Measurements from ENCODE around the gene PKP1.
A peak's percentile ranks its signal among the peaks of the same experiment; 100 is the strongest.
"Not testable (repeated sequence)": the region's sequence is repeated elsewhere in the genome, so short reads cannot be mapped to it uniquely, and the experiment has no call there.

Gene PKP1, protein sequence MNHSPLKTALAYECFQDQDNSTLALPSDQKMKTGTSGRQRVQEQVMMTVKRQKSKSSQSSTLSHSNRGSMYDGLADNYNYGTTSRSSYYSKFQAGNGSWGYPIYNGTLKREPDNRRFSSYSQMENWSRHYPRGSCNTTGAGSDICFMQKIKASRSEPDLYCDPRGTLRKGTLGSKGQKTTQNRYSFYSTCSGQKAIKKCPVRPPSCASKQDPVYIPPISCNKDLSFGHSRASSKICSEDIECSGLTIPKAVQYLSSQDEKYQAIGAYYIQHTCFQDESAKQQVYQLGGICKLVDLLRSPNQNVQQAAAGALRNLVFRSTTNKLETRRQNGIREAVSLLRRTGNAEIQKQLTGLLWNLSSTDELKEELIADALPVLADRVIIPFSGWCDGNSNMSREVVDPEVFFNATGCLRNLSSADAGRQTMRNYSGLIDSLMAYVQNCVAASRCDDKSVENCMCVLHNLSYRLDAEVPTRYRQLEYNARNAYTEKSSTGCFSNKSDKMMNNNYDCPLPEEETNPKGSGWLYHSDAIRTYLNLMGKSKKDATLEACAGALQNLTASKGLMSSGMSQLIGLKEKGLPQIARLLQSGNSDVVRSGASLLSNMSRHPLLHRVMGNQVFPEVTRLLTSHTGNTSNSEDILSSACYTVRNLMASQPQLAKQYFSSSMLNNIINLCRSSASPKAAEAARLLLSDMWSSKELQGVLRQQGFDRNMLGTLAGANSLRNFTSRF

DNA sequence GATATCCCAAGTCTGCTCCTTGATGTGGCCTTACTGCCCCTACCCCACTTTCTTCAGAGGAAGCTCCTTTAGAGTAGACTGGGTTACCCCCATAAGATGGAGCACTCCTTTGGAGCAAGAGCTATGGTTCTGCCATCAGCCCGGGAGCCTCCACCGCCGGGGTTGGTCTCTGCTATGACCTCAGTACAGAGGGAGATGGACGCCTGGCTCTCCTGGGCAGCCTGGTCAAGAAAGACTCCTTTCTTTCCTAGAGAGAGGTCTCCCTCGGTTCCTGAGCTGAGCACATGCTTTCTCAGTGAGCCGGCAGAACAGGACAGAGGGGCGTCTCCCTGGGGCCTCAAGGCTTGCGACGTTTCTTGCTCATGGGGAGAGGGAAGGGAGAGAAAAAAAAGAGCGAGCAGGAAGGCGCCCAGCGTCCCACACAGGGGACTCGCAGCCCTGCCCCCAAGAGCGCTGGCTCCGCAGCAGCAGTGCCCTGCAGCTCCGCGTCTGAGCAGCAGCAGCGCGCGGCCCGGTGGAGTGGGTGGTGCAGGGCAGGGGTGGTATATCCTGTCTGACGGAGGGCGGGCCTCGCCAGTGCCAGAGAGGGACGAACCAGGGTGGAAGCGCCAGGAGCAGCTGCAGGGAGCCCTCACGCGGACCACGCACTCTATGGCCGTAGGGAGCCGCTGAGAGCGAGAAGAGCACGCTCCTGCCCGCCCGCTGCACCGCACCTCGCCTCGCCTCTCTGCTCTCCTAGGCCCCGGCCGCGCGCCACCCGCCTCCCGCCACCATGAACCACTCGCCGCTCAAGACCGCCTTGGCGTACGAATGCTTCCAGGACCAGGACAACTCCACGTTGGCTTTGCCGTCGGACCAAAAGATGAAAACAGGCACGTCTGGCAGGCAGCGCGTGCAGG, at the start of gene PKP1:
PKP1 (plus strand) TSS at position 576 of the 899 bp plus-strand sequence; CDS start at position 773, 197 bp downstream.
- DNase-seq (ENCODE audit: low read depth) = peak; percentile 92
- H3K4me3 ChIP-seq (ENCODE audit: low read length) = peak within 1 kb of the TSS; percentile 99
- TF ChIP-seq, protein P1, sequence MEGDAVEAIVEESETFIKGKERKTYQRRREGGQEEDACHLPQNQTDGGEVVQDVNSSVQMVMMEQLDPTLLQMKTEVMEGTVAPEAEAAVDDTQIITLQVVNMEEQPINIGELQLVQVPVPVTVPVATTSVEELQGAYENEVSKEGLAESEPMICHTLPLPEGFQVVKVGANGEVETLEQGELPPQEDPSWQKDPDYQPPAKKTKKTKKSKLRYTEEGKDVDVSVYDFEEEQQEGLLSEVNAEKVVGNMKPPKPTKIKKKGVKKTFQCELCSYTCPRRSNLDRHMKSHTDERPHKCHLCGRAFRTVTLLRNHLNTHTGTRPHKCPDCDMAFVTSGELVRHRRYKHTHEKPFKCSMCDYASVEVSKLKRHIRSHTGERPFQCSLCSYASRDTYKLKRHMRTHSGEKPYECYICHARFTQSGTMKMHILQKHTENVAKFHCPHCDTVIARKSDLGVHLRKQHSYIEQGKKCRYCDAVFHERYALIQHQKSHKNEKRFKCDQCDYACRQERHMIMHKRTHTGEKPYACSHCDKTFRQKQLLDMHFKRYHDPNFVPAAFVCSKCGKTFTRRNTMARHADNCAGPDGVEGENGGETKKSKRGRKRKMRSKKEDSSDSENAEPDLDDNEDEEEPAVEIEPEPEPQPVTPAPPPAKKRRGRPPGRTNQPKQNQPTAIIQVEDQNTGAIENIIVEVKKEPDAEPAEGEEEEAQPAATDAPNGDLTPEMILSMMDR (IDR thresholded peaks at IDR 0.05; ENCODE audit: insufficient read depth, low read depth, low read length, missing control alignments) = no peak

DNA sequence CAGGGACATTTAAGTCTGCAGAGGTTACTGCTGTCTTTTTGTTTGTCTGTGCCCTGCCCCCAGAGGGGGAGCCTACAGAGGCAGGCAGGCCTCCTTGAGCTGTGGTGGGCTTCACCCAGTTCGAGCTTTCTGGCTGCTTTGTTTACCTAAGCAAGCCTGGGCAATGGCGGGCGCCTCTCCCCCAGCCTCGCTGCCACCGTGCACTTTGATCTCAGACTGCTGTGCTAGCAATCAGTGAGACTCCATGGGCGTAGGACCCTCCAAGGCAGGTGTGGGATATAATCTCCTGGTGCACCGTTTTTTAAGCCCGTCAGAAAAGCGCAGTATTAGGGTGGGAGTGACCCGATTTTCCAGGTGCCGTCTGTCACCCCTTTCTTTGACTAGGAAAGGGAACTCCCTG, 43.7 kb upstream of the PKP1 start:
- not testable (repeated sequence) for H3K4me3 ChIP-seq (ENCODE audit: low read length); DNase-seq (ENCODE audit: low read depth)

DNA sequence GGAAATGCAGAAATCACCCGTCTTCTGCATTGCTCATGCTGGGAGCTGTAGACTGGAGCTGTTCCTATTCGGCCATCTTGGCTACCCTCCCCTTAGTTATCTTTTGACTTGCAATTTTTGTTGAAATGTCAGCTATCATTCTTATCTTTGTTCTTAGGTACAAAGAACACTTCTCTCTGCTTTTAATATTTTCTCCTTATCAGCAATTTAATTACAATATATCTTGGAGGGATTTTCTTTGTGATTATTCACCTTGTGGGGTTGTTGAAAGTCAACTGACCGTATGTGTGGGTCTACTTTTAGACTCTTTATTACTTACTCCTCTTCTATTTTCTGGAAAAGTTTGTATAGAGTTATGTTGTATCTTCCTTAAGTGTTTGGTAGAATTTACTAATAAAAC, 43.1 kb upstream of the PKP1 start:
- H3K4me3 ChIP-seq (ENCODE audit: low read length) = no peak overlapping the region
- TF ChIP-seq, protein P1 (IDR thresholded peaks at IDR 0.05; ENCODE audit: insufficient read depth, low read depth, low read length, missing control alignments) = no peak
- DNase-seq (ENCODE audit: low read depth) = no peak

DNA sequence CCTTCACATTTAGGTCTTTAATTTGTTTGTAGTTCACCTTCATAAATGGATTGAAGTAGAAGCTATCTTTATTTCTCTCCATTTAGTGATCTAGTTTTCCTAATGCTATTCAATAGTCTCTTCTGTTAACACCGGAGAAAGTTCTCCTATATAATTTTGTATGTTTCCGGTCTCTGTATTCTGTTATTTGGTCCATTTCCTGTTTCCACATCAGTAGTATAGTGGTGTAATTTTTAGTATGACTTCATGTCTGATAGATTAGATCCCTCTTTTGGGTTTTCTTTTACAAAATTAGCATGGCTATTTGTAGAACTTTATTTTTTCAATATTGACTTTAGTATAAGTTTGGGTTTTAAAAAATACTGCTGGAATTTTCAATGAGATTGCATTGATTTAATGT, 41.6 kb upstream of the PKP1 start:
- TF ChIP-seq, protein P1 (IDR thresholded peaks at IDR 0.05; ENCODE audit: insufficient read depth, low read depth, low read length, missing control alignments) = no peak
- DNase-seq (ENCODE audit: low read depth) = no peak

DNA sequence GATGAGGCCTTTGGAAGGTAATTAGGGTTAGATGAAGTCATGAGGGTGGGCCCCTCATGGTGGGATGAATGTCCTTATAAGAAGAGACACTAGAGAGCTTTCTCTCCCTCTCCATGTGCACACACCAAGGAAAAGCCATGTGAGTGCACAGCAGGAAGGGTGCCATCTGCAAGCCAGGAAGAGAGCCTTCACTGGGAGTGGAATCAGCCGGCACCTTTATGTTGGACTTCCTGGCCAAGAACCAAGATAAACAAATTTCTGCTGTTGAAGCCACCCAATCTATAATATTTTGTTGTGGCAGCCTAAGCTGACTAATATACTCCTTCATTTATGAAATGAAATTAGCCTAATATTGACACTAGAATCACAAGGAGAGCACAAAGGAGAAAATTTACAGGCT, 38.2 kb upstream of the PKP1 start:
- TF ChIP-seq, protein P1 (IDR thresholded peaks at IDR 0.05; ENCODE audit: insufficient read depth, low read depth, low read length, missing control alignments) = no peak
- no peak overlapping the region for H3K4me3 ChIP-seq (ENCODE audit: low read length)
- DNase-seq (ENCODE audit: low read depth) = no peak

More for the DNA sequence above, 41.6 kb upstream of the PKP1 start:
- no peak overlapping the region for H3K4me3 ChIP-seq (ENCODE audit: low read length)

DNA sequence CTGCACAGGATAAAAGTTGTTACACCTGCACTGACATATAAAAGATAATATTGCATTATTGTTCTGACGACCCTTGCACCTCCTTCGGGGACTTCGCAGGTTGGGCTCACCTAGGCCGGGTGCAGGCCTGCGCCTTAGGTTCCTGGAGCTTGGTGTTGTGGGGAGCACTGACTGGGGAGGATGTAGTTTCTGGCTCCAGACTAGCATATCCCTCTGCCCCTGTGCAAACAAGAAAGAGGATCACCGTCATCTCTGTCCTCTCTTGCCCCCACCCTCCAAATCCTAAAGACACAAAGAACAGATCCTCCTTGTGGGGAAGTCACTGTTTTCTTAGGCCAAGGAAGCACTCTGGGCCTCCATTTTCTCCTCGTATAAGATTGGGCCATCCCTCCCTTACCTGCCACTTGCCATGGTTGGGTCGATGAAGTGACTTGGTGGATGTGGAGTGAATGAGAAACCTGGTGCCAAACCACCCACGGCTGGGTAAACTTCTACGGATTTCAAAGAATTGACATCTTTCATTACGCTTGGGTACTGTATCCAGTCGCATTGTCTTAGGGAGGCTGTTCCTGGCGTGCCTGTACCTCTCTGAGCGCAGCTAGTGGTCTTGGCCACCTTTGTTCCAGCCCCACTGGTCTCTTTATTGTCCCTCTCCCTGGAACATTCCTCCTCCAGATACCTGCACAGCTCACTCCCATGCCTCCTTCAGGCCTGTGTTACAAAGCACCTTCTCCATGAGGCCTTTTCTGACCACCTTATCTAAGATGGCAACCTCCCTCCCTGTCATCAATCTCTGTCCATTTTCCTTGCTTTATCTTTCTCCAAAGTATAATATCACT, 34.4 kb upstream of the PKP1 start:
- TF ChIP-seq, protein P1 (IDR thresholded peaks at IDR 0.05; ENCODE audit: insufficient read depth, low read depth, low read length, missing control alignments) = no peak
- H3K4me3 ChIP-seq (ENCODE audit: low read length) = no peak overlapping the region
- DNase-seq (ENCODE audit: low read depth) = no peak

Measured in epithelial cell of esophagus (primary cell).